A673 (cell line): ENCODE measurements around the gene FAM114A2.

Experiments used
- EZH2 ChIP-seq: fragments of 200-600 bp; sonication (generic); IDR thresholded peaks from 2 replicates; pipeline ENCODE4 v1.6.1; 2017; ENCODE audit warnings: borderline replicate concordance, low read depth, mild to moderate bottlenecking, mixed read lengths, antibody characterized with exemption, low read length; ENCODE audit not compliant: poor library complexity, severe bottlenecking
- TF ChIP-seq, protein P1 (sequence below): fragments of 300-800, 200-600 bp; sonication (generic); conservative IDR thresholded peaks from 2 replicates; pipeline ENCODE4 v1.5.1; 2017; ENCODE audit warnings: low read depth, mild to moderate bottlenecking, antibody characterized with exemption, low read length, moderate library complexity, mixed read lengths

DNA sequence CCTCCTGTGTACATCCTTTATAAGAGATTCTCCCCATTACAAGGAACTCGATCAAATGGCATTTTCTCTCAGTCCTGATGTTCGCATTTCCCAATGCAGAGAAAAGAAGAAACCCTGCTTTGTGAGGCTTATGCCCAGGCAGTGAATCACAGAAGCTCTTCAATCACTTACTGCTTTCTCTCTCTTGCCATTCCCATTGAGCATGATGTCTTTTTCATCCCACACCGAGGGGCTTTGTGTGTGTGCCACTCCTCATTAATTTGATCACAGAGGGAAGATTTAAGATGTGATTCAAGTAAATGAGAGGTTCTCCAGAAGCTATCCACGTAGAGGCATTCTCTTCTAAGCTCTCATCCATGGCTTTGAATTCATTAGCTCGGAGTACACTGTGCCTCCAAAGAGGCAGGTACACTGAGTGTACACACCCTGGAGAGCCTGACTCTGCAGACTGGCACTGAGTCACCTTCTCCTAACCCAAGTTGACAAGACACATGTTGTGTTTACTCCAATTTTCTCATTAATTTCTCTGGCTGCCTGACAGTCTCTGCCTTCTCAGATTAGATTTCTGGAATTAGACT is 45.4 kb upstream of the FAM114A2 start:
- TF ChIP-seq EZH2, result no peak
- TF ChIP-seq, protein P1, sequence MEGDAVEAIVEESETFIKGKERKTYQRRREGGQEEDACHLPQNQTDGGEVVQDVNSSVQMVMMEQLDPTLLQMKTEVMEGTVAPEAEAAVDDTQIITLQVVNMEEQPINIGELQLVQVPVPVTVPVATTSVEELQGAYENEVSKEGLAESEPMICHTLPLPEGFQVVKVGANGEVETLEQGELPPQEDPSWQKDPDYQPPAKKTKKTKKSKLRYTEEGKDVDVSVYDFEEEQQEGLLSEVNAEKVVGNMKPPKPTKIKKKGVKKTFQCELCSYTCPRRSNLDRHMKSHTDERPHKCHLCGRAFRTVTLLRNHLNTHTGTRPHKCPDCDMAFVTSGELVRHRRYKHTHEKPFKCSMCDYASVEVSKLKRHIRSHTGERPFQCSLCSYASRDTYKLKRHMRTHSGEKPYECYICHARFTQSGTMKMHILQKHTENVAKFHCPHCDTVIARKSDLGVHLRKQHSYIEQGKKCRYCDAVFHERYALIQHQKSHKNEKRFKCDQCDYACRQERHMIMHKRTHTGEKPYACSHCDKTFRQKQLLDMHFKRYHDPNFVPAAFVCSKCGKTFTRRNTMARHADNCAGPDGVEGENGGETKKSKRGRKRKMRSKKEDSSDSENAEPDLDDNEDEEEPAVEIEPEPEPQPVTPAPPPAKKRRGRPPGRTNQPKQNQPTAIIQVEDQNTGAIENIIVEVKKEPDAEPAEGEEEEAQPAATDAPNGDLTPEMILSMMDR, result no peak
